AG09319 (cell line): ENCODE results near the gene SLC66A1.

ENCODE experiments used
- DNase-seq: peaks from one replicate; pipeline ENCODE4 v3.0.0-alpha.2; 2010; ENCODE audit warnings: low read depth; ENCODE audit errors: extremely low read depth
- CTCF ChIP-seq: IDR thresholded peaks from 2 replicates; pipeline ENCODE4 v1.5.1; 2011; ENCODE audit warnings: low read depth, mild to moderate bottlenecking, inconsistent platforms, low read length, moderate library complexity

SLC66A1 gene

GRCh38 chr1:19309123-19309813, 2.9 kb upstream of the SLC66A1 start:
- TF ChIP-seq CTCF, result no peak
- peak; percentile 43 for DNase-seq

GRCh38 chr1:19310061-19310460, 2.1 kb upstream of the SLC66A1 start:
- no peak for DNase-seq
- no peak for TF ChIP-seq CTCF

- TF ChIP-seq CTCF, result no peak
- no peak for DNase-seq
Measured at GRCh38 chr1:19310720-19311502, 1.2 kb upstream of the SLC66A1 start.

GRCh38 chr1:19311503-19311930, 609 bp upstream of the SLC66A1 start:
- no peak for TF ChIP-seq CTCF
- no peak for DNase-seq

GRCh38 chr1:19312782-19313635, 883 bp downstream of the SLC66A1 start:
- DNase-seq, result no peak
- TF ChIP-seq CTCF, result no peak

- no peak for DNase-seq
- TF ChIP-seq CTCF, result no peak
Measured at GRCh38 chr1:19313636-19313959, 1.5 kb downstream of the SLC66A1 start.
